WTC11 (cell line): ENCODE results near the gene IPPK.

Experiments
- ATF3 ChIP-seq: sonication (generic); formaldehyde crosslinking; conservative IDR thresholded peaks from 2 replicates; pipeline ENCODE4 v1.8.1; 2022; ENCODE audit warnings: mild to moderate bottlenecking, missing genetic modification reagents
- CBFB ChIP-seq: sonication (generic); formaldehyde crosslinking; IDR thresholded peaks from 2 replicates; pipeline ENCODE4 v1.8.1; 2022; ENCODE audit warnings: mild to moderate bottlenecking, low read depth, missing genetic modification reagents
- CREB1 ChIP-seq: sonication (generic); formaldehyde crosslinking; IDR thresholded peaks from 2 replicates; pipeline ENCODE4 v1.8.0; 2023; ENCODE audit warnings: mild to moderate bottlenecking, missing genetic modification reagents
- CTCF ChIP-seq: fragments of 200-600 bp; IDR thresholded peaks from 2 replicates; pipeline ENCODE4 v1.8.0; 2022; ENCODE audit warnings: antibody characterized with exemption
- E2F4 ChIP-seq: sonication (generic); formaldehyde crosslinking; IDR thresholded peaks from 2 replicates; pipeline ENCODE4 v1.8.1; 2022; ENCODE audit warnings: low read depth, mild to moderate bottlenecking, moderate library complexity, missing genetic modification reagents, borderline replicate concordance
- IRF2 ChIP-seq: sonication (generic); formaldehyde crosslinking; IDR thresholded peaks from 2 replicates; pipeline ENCODE4 v1.8.0; 2022; ENCODE audit warnings: low read depth, missing genetic modification reagents, borderline replicate concordance
- NFYB ChIP-seq: sonication (generic); formaldehyde crosslinking; conservative IDR thresholded peaks from 2 replicates; pipeline ENCODE4 v1.8.0; 2022; ENCODE audit warnings: low read depth, missing genetic modification reagents
- NR2C2 ChIP-seq: sonication (generic); formaldehyde crosslinking; IDR thresholded peaks from 2 replicates; pipeline ENCODE4 v1.8.0; 2022; ENCODE audit warnings: mild to moderate bottlenecking, missing genetic modification reagents
- NR3C1 ChIP-seq: sonication (generic); formaldehyde crosslinking; conservative IDR thresholded peaks from 2 replicates; pipeline ENCODE4 v1.8.1; 2023; ENCODE audit warnings: low read depth, mild to moderate bottlenecking, missing genetic modification reagents
- TF ChIP-seq, protein P1 (sequence below): sonication (generic); formaldehyde crosslinking; IDR thresholded peaks from 2 replicates; pipeline ENCODE4 v1.8.1; 2023; ENCODE audit warnings: mild to moderate bottlenecking, missing genetic modification reagents, moderate library complexity
- TF ChIP-seq, protein P2 (sequence below): sonication (generic); formaldehyde crosslinking; IDR thresholded peaks from 2 replicates; pipeline ENCODE4 v1.8.1; 2022; ENCODE audit warnings: low read depth, missing genetic modification reagents, borderline replicate concordance
- TF ChIP-seq, protein P3 (sequence below): sonication (generic); formaldehyde crosslinking; IDR thresholded peaks from 2 replicates; pipeline ENCODE4 v1.8.0; 2022; ENCODE audit warnings: mild to moderate bottlenecking, missing genetic modification reagents
- TF ChIP-seq, protein P4 (sequence below): fragments of 250-450 bp; sonication (Bioruptor Pico); IDR thresholded peaks from 2 replicates; pipeline ENCODE4 v2.1.2; 2022; ENCODE audit warnings: mild to moderate bottlenecking, moderate library complexity
- TF ChIP-seq, protein P5 (sequence below): sonication (generic); formaldehyde crosslinking; IDR thresholded peaks from 2 replicates; pipeline ENCODE4 v1.8.1; 2023; ENCODE audit warnings: mild to moderate bottlenecking, missing genetic modification reagents, moderate library complexity

- TF ChIP-seq CTCF, result no peak
- TF ChIP-seq CBFB (CRISPR knock-in tag), result no peak
- TF ChIP-seq, protein P1, sequence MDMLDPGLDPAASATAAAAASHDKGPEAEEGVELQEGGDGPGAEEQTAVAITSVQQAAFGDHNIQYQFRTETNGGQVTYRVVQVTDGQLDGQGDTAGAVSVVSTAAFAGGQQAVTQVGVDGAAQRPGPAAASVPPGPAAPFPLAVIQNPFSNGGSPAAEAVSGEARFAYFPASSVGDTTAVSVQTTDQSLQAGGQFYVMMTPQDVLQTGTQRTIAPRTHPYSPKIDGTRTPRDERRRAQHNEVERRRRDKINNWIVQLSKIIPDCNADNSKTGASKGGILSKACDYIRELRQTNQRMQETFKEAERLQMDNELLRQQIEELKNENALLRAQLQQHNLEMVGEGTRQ, result no peak
- no peak for TF ChIP-seq NR3C1 (CRISPR knock-in tag)
- TF ChIP-seq NR2C2 (CRISPR knock-in tag), result no peak
- TF ChIP-seq IRF2 (CRISPR knock-in tag), result no peak
- TF ChIP-seq ATF3 (CRISPR knock-in tag), result no peak
- TF ChIP-seq, protein P2, sequence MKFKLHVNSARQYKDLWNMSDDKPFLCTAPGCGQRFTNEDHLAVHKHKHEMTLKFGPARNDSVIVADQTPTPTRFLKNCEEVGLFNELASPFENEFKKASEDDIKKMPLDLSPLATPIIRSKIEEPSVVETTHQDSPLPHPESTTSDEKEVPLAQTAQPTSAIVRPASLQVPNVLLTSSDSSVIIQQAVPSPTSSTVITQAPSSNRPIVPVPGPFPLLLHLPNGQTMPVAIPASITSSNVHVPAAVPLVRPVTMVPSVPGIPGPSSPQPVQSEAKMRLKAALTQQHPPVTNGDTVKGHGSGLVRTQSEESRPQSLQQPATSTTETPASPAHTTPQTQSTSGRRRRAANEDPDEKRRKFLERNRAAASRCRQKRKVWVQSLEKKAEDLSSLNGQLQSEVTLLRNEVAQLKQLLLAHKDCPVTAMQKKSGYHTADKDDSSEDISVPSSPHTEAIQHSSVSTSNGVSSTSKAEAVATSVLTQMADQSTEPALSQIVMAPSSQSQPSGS, result no peak
- TF ChIP-seq, protein P3, sequence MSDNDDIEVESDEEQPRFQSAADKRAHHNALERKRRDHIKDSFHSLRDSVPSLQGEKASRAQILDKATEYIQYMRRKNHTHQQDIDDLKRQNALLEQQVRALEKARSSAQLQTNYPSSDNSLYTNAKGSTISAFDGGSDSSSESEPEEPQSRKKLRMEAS (CRISPR knock-in tag), result no peak
- TF ChIP-seq CREB1, result no peak
- TF ChIP-seq, protein P4, sequence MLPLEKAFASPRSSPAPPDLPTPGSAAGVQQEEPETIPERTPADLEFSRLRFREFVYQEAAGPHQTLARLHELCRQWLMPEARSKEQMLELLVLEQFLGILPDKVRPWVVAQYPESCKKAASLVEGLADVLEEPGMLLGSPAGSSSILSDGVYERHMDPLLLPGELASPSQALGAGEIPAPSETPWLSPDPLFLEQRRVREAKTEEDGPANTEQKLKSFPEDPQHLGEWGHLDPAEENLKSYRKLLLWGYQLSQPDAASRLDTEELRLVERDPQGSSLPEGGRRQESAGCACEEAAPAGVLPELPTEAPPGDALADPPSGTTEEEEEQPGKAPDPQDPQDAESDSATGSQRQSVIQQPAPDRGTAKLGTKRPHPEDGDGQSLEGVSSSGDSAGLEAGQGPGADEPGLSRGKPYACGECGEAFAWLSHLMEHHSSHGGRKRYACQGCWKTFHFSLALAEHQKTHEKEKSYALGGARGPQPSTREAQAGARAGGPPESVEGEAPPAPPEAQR, result no peak
- no peak for TF ChIP-seq E2F4
- TF ChIP-seq NFYB (CRISPR knock-in tag), result no peak
- TF ChIP-seq, protein P5, sequence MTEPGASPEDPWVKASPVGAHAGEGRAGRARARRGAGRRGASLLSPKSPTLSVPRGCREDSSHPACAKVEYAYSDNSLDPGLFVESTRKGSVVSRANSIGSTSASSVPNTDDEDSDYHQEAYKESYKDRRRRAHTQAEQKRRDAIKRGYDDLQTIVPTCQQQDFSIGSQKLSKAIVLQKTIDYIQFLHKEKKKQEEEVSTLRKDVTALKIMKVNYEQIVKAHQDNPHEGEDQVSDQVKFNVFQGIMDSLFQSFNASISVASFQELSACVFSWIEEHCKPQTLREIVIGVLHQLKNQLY, result no peak
Observed at GRCh38 chr9:92611621-92612285, 58.2 kb downstream of the IPPK start.
